Measurements from ENCODE around the gene FRMD5. TPM values are rescaled to one million over a fixed set of nuclear protein-coding genes. Genes with fewer than 3 reads are reported as not detected.

The FRMD5 gene
- polyA plus RNA-seq, 3 donors, result not detected

GRCh38 chr15:44102675-44103254 is 92.3 kb downstream of the FRMD5 start:
- Histone ChIP-seq H3K27me3 (ENCODE audit: control insufficient read depth in 2 of 2, insufficient read depth in 2 of 2, low read length in 2 of 2) (no peaks in the 10 kb centered on the region), H3K36me3 (replicated peaks in 1 of 2; ENCODE audit: control insufficient read depth in 1 of 2, insufficient read depth in 2 of 2, low read length in 2 of 2) (no peaks in the 10 kb centered on the region), H3K27ac (ENCODE audit: low read depth in 1 of 2, low read length in 2 of 2) (no peak overlapping the region), H3K4me2 (replicated peaks; ENCODE audit: extremely low read depth, low read length, poor library complexity, severe bottlenecking) (no peak overlapping the region), H3K9ac (ENCODE audit: insufficient read depth, low read length, poor library complexity, severe bottlenecking) (no peak overlapping the region), H3K9me3 (replicated peaks in 1 of 2; ENCODE audit: control insufficient read depth in 1 of 2, insufficient read depth in 1 of 2, low read length in 2 of 2) (no peaks in the 10 kb centered on the region), H3K79me2 (ENCODE audit: insufficient read depth, low read length) (no peaks in the 10 kb centered on the region), H4K20me1 (ENCODE audit: insufficient read depth, low read length) (no peaks in the 10 kb centered on the region), H3K4me1 (ENCODE audit: control insufficient read depth in 1 of 2, insufficient read depth in 2 of 2, low read length in 2 of 2) (no peaks in the 10 kb centered on the region), H3K4me3 (replicated peaks in 1 of 3; ENCODE audit: low read depth in 2 of 3, low read length in 3 of 3) (no peak overlapping the region), H2AFZ (ENCODE audit: insufficient read depth, low read depth, low read length, poor library complexity, severe bottlenecking) (no peak overlapping the region)
- intact Hi-C loops (cut with micrococcal nuclease), result no loop called here
- Mint-ChIP-seq H3K4me1 (no peaks in the 10 kb centered on the region), H3K4me3 (no peak overlapping the region), H3K27me3 (ENCODE audit: low read depth in 3 of 3) (peaks cover 0 to 11% (median 0%) of the 10 kb centered on the region in 3 donors), H3K27ac (no peak overlapping the region), H3K9me3 (no peaks in the 10 kb centered on the region), H3K36me3 (no peaks in the 10 kb centered on the region)
- no peak for TF ChIP-seq CTCF (IDR thresholded peaks at IDR 0.05)
- no peak for DNase-seq

GRCh38 chr15:44101944-44102343 is 93.1 kb downstream of the FRMD5 start:
- H3K27me3 Mint-ChIP-seq (ENCODE audit: low read depth in 3 of 3), result peaks cover 0 to 9% (median 0%) of the 10 kb centered on the region in 3 donors
- H3K4me1 Mint-ChIP-seq, result no peaks in the 10 kb centered on the region
- TF ChIP-seq CTCF (IDR thresholded peaks at IDR 0.05), result no peak
- no peaks in the 10 kb centered on the region for H3K9me3 Mint-ChIP-seq
- Histone ChIP-seq H3K27me3 (ENCODE audit: control insufficient read depth in 2 of 2, insufficient read depth in 2 of 2, low read length in 2 of 2) (no peaks in the 10 kb centered on the region), H2AFZ (ENCODE audit: insufficient read depth, low read depth, low read length, poor library complexity, severe bottlenecking) (no peak overlapping the region), H3K4me3 (replicated peaks in 1 of 3; ENCODE audit: low read depth in 2 of 3, low read length in 3 of 3) (no peak overlapping the region), H3K4me1 (ENCODE audit: control insufficient read depth in 1 of 2, insufficient read depth in 2 of 2, low read length in 2 of 2) (no peaks in the 10 kb centered on the region), H3K9me3 (replicated peaks in 1 of 2; ENCODE audit: control insufficient read depth in 1 of 2, insufficient read depth in 1 of 2, low read length in 2 of 2) (no peaks in the 10 kb centered on the region), H4K20me1 (ENCODE audit: insufficient read depth, low read length) (no peaks in the 10 kb centered on the region), H3K4me2 (replicated peaks; ENCODE audit: extremely low read depth, low read length, poor library complexity, severe bottlenecking) (no peak overlapping the region), H3K27ac (ENCODE audit: low read depth in 1 of 2, low read length in 2 of 2) (no peak overlapping the region), H3K79me2 (ENCODE audit: insufficient read depth, low read length) (no peaks in the 10 kb centered on the region), H3K9ac (ENCODE audit: insufficient read depth, low read length, poor library complexity, severe bottlenecking) (no peak overlapping the region), H3K36me3 (replicated peaks in 1 of 2; ENCODE audit: control insufficient read depth in 1 of 2, insufficient read depth in 2 of 2, low read length in 2 of 2) (no peaks in the 10 kb centered on the region)
- H3K4me3 Mint-ChIP-seq, result no peak overlapping the region
- DNase-seq, result no peak
- intact Hi-C loops (cut with micrococcal nuclease), result no loop called here
- H3K27ac Mint-ChIP-seq, result no peak overlapping the region
- WGBS (ENCODE audit: insufficient coverage), result no CpG with 5 or more reads among the region's 1 CpG
- H3K36me3 Mint-ChIP-seq, result no peaks in the 10 kb centered on the region
